ENCODE measurements around the gene ATF7.

Gene ATF7

DNA sequence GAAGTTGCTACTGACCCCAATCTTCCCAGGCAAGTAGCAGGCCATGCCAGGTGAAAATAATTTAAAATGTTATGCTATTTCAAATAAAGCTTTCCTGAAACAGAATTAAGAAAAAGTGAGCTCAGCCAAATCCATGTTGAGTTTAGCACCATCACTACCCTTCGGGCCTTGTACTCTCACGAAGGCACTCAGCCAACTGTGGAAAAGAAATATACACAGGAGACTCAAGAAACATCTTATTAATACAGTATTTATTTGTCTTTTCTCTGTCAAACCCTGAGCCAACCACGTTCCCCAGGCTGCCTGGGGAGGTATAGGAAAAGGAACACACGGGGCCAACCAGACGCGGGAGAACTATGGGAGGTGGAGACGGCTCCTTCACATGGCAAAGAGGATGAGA is 38.8 kb upstream of the ATF7 start:
- DNase-seq (ENCODE audit: low read depth), result no peak
- H3K4me3 ChIP-seq (ENCODE audit: low read depth, low read length), result no peak overlapping the region
- TF ChIP-seq POLR2A (IDR thresholded peaks at IDR 0.05; ENCODE audit: extremely low read depth, insufficient read length), result no peak
- TF ChIP-seq, protein P1, sequence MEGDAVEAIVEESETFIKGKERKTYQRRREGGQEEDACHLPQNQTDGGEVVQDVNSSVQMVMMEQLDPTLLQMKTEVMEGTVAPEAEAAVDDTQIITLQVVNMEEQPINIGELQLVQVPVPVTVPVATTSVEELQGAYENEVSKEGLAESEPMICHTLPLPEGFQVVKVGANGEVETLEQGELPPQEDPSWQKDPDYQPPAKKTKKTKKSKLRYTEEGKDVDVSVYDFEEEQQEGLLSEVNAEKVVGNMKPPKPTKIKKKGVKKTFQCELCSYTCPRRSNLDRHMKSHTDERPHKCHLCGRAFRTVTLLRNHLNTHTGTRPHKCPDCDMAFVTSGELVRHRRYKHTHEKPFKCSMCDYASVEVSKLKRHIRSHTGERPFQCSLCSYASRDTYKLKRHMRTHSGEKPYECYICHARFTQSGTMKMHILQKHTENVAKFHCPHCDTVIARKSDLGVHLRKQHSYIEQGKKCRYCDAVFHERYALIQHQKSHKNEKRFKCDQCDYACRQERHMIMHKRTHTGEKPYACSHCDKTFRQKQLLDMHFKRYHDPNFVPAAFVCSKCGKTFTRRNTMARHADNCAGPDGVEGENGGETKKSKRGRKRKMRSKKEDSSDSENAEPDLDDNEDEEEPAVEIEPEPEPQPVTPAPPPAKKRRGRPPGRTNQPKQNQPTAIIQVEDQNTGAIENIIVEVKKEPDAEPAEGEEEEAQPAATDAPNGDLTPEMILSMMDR (IDR thresholded peaks at IDR 0.05; ENCODE audit: low read depth, low read length), result no peak
- no peak for TF ChIP-seq MYC (IDR thresholded peaks at IDR 0.05; ENCODE audit: low read depth, low read length)

DNA sequence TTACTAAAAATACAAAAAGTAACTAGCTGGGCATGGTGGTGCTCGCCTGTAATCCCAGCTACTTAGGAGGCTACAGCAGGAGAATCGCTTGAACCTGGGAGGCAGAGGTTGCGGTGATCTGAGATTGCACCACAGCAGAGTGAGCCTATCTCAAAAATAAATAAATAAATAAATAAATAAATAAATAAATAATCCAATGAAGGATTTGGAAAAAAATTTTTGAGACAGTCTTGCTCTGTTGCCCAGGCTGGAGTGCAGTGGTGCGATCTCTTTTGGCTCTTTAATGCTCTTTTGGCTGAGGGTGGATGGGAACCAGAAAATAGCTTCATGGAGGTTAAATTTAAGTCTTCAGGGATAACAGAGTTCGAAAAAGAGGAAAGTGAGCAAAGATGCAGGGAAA is 38.0 kb upstream of the ATF7 start:
- no peak for DNase-seq (ENCODE audit: low read depth)
- TF ChIP-seq MYC (IDR thresholded peaks at IDR 0.05; ENCODE audit: low read depth, low read length) (no peak), MAX (IDR thresholded peaks at IDR 0.05; ENCODE audit: low read depth, low read length) (no peak), POLR2A (IDR thresholded peaks at IDR 0.05; ENCODE audit: extremely low read depth, insufficient read length) (no peak)
- TF ChIP-seq, protein P1 (IDR thresholded peaks at IDR 0.05; ENCODE audit: low read depth, low read length), result no peak
- no peak overlapping the region for H3K4me3 ChIP-seq (ENCODE audit: low read depth, low read length)

DNA sequence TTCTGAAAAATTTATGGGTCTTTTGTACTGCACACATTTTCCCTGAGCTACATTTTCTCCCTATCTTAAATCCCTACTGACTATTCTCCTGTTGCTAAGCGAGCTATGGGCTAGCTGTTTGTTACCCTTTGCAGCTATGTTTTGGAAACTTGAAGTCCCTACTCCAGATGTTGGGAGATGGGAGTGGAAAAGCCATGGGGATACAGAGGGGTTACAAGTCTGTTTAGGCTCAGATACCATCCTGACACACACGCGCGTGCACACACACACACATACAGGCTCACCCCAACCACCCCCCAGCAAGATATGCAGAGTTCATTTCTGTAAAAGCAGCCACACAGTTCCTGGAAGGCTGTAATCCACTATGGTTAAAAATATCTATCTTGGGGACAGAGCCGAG is 33.9 kb upstream of the ATF7 start:
- no peak for DNase-seq (ENCODE audit: low read depth)
- TF ChIP-seq POLR2A (IDR thresholded peaks at IDR 0.05; ENCODE audit: extremely low read depth, insufficient read length), result no peak
- TF ChIP-seq, protein P1 (IDR thresholded peaks at IDR 0.05; ENCODE audit: low read depth, low read length), result no peak
- TF ChIP-seq MAX (IDR thresholded peaks at IDR 0.05; ENCODE audit: low read depth, low read length), result no peak
- TF ChIP-seq MYC (IDR thresholded peaks at IDR 0.05; ENCODE audit: low read depth, low read length), result no peak
- H3K4me3 ChIP-seq (ENCODE audit: low read depth, low read length), result no peak overlapping the region

GRCh38 chr12:53659571-53659981 is 33.4 kb upstream of the ATF7 start:
- TF ChIP-seq, protein P1 (IDR thresholded peaks at IDR 0.05; ENCODE audit: low read depth, low read length), result no peak
- no peak for TF ChIP-seq POLR2A (IDR thresholded peaks at IDR 0.05; ENCODE audit: extremely low read depth, insufficient read length)
- no peak for TF ChIP-seq MYC (IDR thresholded peaks at IDR 0.05; ENCODE audit: low read depth, low read length)
- H3K4me3 ChIP-seq (ENCODE audit: low read depth, low read length), result no peak overlapping the region
- DNase-seq (ENCODE audit: low read depth), result no peak

GRCh38 chr12:53659011-53659551 is 32.9 kb upstream of the ATF7 start:
- H3K4me3 ChIP-seq (ENCODE audit: low read depth, low read length), result no peak overlapping the region
- DNase-seq (ENCODE audit: low read depth), result no peak
- TF ChIP-seq MAX (IDR thresholded peaks at IDR 0.05; ENCODE audit: low read depth, low read length) (no peak), MYC (IDR thresholded peaks at IDR 0.05; ENCODE audit: low read depth, low read length) (no peak), POLR2A (IDR thresholded peaks at IDR 0.05; ENCODE audit: extremely low read depth, insufficient read length) (no peak)
- TF ChIP-seq, protein P1 (IDR thresholded peaks at IDR 0.05; ENCODE audit: low read depth, low read length), result no peak

DNA sequence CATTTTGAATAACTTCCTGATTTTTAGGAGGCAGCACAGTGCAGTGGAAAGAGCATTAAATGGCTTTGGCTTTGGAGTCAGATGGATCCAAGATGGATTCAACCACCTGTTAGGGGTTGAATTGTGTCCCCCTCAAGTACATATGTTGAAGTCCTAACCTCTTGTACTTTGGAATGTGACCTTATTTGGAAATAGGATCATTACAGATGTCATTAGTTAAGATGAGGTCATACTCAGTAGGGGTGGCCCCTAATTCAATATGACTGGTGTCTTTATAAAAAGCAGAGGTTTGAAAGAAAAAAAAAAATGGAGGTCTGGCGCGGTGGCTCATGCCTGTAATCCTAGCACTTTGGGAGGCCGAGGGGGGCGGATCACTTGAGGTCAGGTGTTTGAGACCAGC is 30.9 kb upstream of the ATF7 start:
- no peak for TF ChIP-seq MYC (IDR thresholded peaks at IDR 0.05; ENCODE audit: low read depth, low read length)
- no peak for DNase-seq (ENCODE audit: low read depth)
- no peak overlapping the region for H3K4me3 ChIP-seq (ENCODE audit: low read depth, low read length)
